Stomach (tissue), 4 donors: ENCODE results near the gene MEG3.

Source experiments
- CTCF ChIP-seq, 7 experiments: fragments of 450-650 bp in 4 of 7; fragments of 200-600 bp in 3 of 7; sonication (generic) in 3 of 7; IDR thresholded peaks; one replicate each; pipeline ENCODE4 v1.5.1; 2016 to 2019; ENCODE audit warnings: antibody characterized with exemption in 7 of 7, control low read depth in 2 of 7, mild to moderate bottlenecking in 1 of 7
- POLR2A ChIP-seq, 4 donors: fragments of 450-650 bp; IDR thresholded peaks; one replicate each; pipeline ENCODE4 v1.6.1; 2016; ENCODE audit warnings: antibody characterized with exemption in 4 of 4, control low read depth in 2 of 4, mild to moderate bottlenecking in 1 of 4, moderate library complexity in 1 of 4

GRCh38 chr14:100845341-100845740 is 19.4 kb downstream of the MEG3 start:
- no peak for TF ChIP-seq CTCF (IDR thresholded peaks at IDR 0.05)
- no peak for TF ChIP-seq POLR2A (IDR thresholded peaks at IDR 0.05)
